A549 (cell line): ENCODE data around the gene LGR5. TPM values are rescaled to one million over a fixed set of nuclear protein-coding genes. Genes with fewer than 3 reads are reported as not detected.

Experiments
- ATAC-seq, 2 experiments: fragments of 200-7000 bp in 1 of 2; fragments of >200 bp in 1 of 2; cut with Nextera tagmentation in 1 of 2; cut with Tn5 transposase in 1 of 2; 3 replicates each; pipeline versions ENCODE4 v1.8.0 to v1.9.1; 2018 to 2020; ENCODE audit warnings: mild to moderate bottlenecking in 1 of 2, moderate library complexity in 1 of 2
- CTCF ChIA-PET: fragments of 300-600 bp; sonication (Branson Sonifier 250); formaldehyde crosslinking; extraction: SDS; loops from one replicate; lab custom pipeline; 2021; ENCODE audit warnings: antibody characterized with exemption, inconsistent platforms; lab: Yijun Ruan, JAX
- POLR2A ChIA-PET: fragments of 350-600 bp; formaldehyde crosslinking; extraction: SDS; loops from one replicate; lab custom pipeline; 2021; ENCODE audit warnings: antibody characterized with exemption, inconsistent platforms; lab: Yijun Ruan, JAX
- DNase-seq, 2 experiments: peaks; one replicate each; pipeline versions ENCODE4 v3.0.0 to v3.0.0-alpha.2; 2011 to 2016; ENCODE audit warnings: low read depth in 1 of 2, low spot score in 1 of 2
- FAIRE-seq: peaks from 2 replicates; lab custom pipeline; 2011; peaks lifted over from hg19 to GRCh38; lab: Jason Lieb, UNC
- H3K27ac ChIP-seq, 2 experiments: fragments of >200 bp; sonication (Bioruptor Twin); formaldehyde crosslinking; 3 replicates each; pipeline ENCODE4 v1.5.1; 2016 to 2017
- H3K4me1 ChIP-seq: fragments of >200 bp; sonication (Bioruptor Twin); formaldehyde crosslinking; 3 replicates; pipeline ENCODE4 v1.6.1; 2016
- H3K4me2 ChIP-seq: fragments of >200 bp; sonication (Bioruptor Twin); formaldehyde crosslinking; 3 replicates; pipeline ENCODE4 v1.6.1; 2016
- H3K4me3 ChIP-seq: fragments of >200 bp; sonication (Bioruptor Twin); formaldehyde crosslinking; 3 replicates; pipeline ENCODE4 v1.5.1; 2016
- H3K9me3 ChIP-seq: fragments of >200 bp; sonication (Bioruptor Twin); formaldehyde crosslinking; 3 replicates; pipeline ENCODE4 v1.6.1; 2016
- BHLHE40 ChIP-seq: IDR thresholded peaks from 2 replicates; pipeline ENCODE4 v1.6.1; 2012; ENCODE audit warnings: low read depth, low read length, inconsistent platforms
- CBX8 ChIP-seq: fragments of 200-600 bp; sonication (generic); IDR thresholded peaks from 2 replicates; pipeline ENCODE4 v1.6.1; 2016
- CHD2 ChIP-seq: fragments of 150-350 bp; IDR thresholded peaks from 2 replicates; pipeline ENCODE4 v1.6.1; 2014; ENCODE audit warnings: low read length; ENCODE audit not compliant: partially characterized antibody
- EHMT2 ChIP-seq: fragments of 200-600 bp; sonication (generic); IDR thresholded peaks from 2 replicates; pipeline ENCODE4 v1.6.1; 2016; ENCODE audit warnings: antibody characterized with exemption, low read depth, mild to moderate bottlenecking, moderate library complexity
- ELK1 ChIP-seq: fragments of 150-350 bp; IDR thresholded peaks from 2 replicates; pipeline ENCODE4 v1.6.1; 2014; ENCODE audit warnings: low read depth, mild to moderate bottlenecking, low read length
- ESRRA ChIP-seq: fragments of 150-350 bp; IDR thresholded peaks from 2 replicates; pipeline ENCODE4 v1.6.1; 2014; ENCODE audit warnings: mild to moderate bottlenecking, low read length, borderline replicate concordance
- FOSB ChIP-seq: fragments of 250-450 bp; sonication (Bioruptor Pico); IDR thresholded peaks from 2 replicates; pipeline ENCODE4 v1.5.0; 2020; ENCODE audit warnings: mild to moderate bottlenecking, moderate library complexity
- FOSL2 ChIP-seq, 2 experiments: fragments of 450-650 bp in 1 of 2; fragments of >200 bp in 1 of 2; sonication (Bioruptor Twin) in 1 of 2; formaldehyde crosslinking; IDR thresholded peaks; 2 replicates each; pipeline versions ENCODE4 v1.5.0 to v1.6.1; 2016 to 2020; ENCODE audit warnings: mild to moderate bottlenecking in 1 of 2, moderate library complexity in 1 of 2
- HEYL ChIP-seq: fragments of 250-450 bp; sonication (Bioruptor Pico); IDR thresholded peaks from 2 replicates; pipeline ENCODE4 v1.8.0; 2021; ENCODE audit warnings: mild to moderate bottlenecking, moderate library complexity
- HMGXB4 ChIP-seq: fragments of 250-450 bp; sonication (Bioruptor Pico); IDR thresholded peaks from 2 replicates; pipeline ENCODE4 v1.5.0; 2021; ENCODE audit warnings: mild to moderate bottlenecking, moderate library complexity, borderline replicate concordance
- HOXA7 ChIP-seq: fragments of 250-450 bp; sonication (Bioruptor Pico); IDR thresholded peaks from 2 replicates; pipeline ENCODE4 v1.5.0; 2020; ENCODE audit warnings: mild to moderate bottlenecking, moderate library complexity
- MAX ChIP-seq: IDR thresholded peaks from 2 replicates; pipeline ENCODE4 v1.6.1; 2012
- MAZ ChIP-seq: fragments of 150-350 bp; IDR thresholded peaks from 2 replicates; pipeline ENCODE4 v1.6.1; 2014; ENCODE audit warnings: antibody characterized with exemption, low read depth, low read length, borderline replicate concordance
- PHF8 ChIP-seq: fragments of 200-600 bp; sonication (generic); IDR thresholded peaks from 2 replicates; pipeline ENCODE4 v1.6.1; 2016; ENCODE audit warnings: low read depth, mild to moderate bottlenecking, antibody characterized with exemption, moderate library complexity, borderline replicate concordance
- POLR2AphosphoS2 ChIP-seq: conservative IDR thresholded peaks from 2 replicates; pipeline ENCODE4 v1.6.1; 2012; ENCODE audit warnings: low read length, improper control_type of control experiment, inconsistent platforms
- RAD21 ChIP-seq, 2 experiments: fragments of >200 bp in 1 of 2; sonication (Bioruptor Twin) in 1 of 2; formaldehyde crosslinking in 1 of 2; IDR thresholded peaks in 1 of 2; conservative IDR thresholded peaks in 1 of 2; 2 replicates in 1 of 2; 3 replicates in 1 of 2; pipeline ENCODE4 v1.6.1; 2012 to 2018; ENCODE audit warnings: inconsistent platforms in 1 of 2
- RARB ChIP-seq: fragments of 250-450 bp; sonication (Bioruptor Pico); IDR thresholded peaks from 2 replicates; pipeline ENCODE4 v1.8.0; 2021; ENCODE audit warnings: mild to moderate bottlenecking, moderate library complexity
- SMC3 ChIP-seq: fragments of >200 bp; sonication (Bioruptor Twin); formaldehyde crosslinking; IDR thresholded peaks from 3 replicates; pipeline ENCODE4 v1.6.1; 2018; ENCODE audit warnings: inconsistent platforms
- TP53 ChIP-seq: fragments of 250-450 bp; sonication (Bioruptor Pico); IDR thresholded peaks from 2 replicates; pipeline ENCODE4 v1.5.0; 2021; ENCODE audit warnings: mild to moderate bottlenecking, moderate library complexity
- ZNF302 ChIP-seq: fragments of 250-450 bp; sonication (Bioruptor Pico); IDR thresholded peaks from 2 replicates; pipeline ENCODE4 v1.9.0; 2021; ENCODE audit warnings: inconsistent platforms, mild to moderate bottlenecking, moderate library complexity
- ZSCAN20 ChIP-seq: fragments of 250-450 bp; sonication (Bioruptor Pico); IDR thresholded peaks from 2 replicates; pipeline ENCODE4 v1.8.0; 2022; ENCODE audit warnings: mild to moderate bottlenecking, moderate library complexity
- WGBS: methylation state at CpG from one replicate; pipeline ENCODE4 v1.1.6; 2017; ENCODE audit errors: missing lambda C conversion rate; 5-methylcytosine and 5-hydroxymethylcytosine counted together
- polyA plus RNA-seq, 4 experiments: library from polyadenylated mRNA; depleted of rRNA in 3 of 4; stranded (reverse); fragments of >200 nt; fragmentation: RNase III in 1 of 4; extraction: RNeasy Plus Mini Kit Qiagen cat#74134 plus additional on column Dnase treatment in 1 of 4; gene quantifications; 2 replicates in 3 of 4; 3 replicates in 1 of 4; pipeline ENCODE4 v1.2.3, GENCODE V29; 2011 to 2017
- TF ChIP-seq, protein P1 (sequence below): fragments of 450-650 bp; IDR thresholded peaks from 2 replicates; pipeline ENCODE4 v1.6.1; 2014; ENCODE audit warnings: antibody characterized with exemption
- TF ChIP-seq, protein P2 (sequence below): fragments of 250-450 bp; sonication (Bioruptor Pico); IDR thresholded peaks from 2 replicates; pipeline ENCODE4 v1.5.0; 2020; ENCODE audit warnings: low read depth, mild to moderate bottlenecking, moderate library complexity
- TF ChIP-seq, protein P3 (sequence below): IDR thresholded peaks from 2 replicates; pipeline ENCODE4 v1.6.1; 2012; ENCODE audit warnings: low read depth, borderline replicate concordance

Gene LGR5
- polyA plus RNA-seq, 2 of the 4 experiments (the other 2 are of a cell fraction): not detected

DNA sequence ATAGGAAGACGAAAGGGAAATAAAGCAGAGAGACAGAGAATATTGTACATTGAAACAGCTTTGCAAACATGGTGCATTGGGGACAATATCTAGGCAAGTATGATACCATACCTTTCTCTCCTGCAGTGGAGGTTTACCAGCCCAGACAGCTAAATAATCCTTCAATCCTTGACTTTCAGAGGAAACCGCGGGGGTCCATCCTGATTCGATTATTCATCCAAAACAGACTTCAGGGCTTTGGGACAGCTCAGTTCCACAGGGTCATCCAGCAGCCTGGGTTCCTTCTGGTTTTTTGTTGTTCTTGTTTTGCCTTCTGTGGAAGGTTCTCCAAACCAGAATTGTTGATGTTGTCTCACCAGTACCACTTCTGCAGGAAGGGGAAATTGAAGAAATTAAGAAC lies 81.5 kb downstream of the LGR5 start:
- DNase-seq (no peak), ATAC-seq (no peak), FAIRE-seq (no peak)
- Histone ChIP-seq H3K9me3 (no peaks in the 10 kb centered on the region), H3K4me2 (no peak overlapping the region), H3K27ac (no peak overlapping the region), H3K4me3 (no peak overlapping the region), H3K4me1 (no peaks in the 10 kb centered on the region)
- ChIA-PET CTCF (interaction anchor here (0.9 kb wide), 1 partner anchor 129 kb away, joined by 3 read pairs; no protein-coding TSS in a partner anchor), POLR2A (no interaction called here)
- WGBS: 5% methylated on average over 4 of the region's 4 CpGs
- TF ChIP-seq ZNF302 (CRISPR knock-in tag) (no peak), ELK1 (no peak), MAZ (no peak), HEYL (no peak), EHMT2 (no peak), FOSL2 (IDR thresholded peaks at IDR 0.05) (no peak), FOSL2 (CRISPR knock-in tag; IDR thresholded peaks at IDR 0.05) (no peak), CHD2 (no peak), ZSCAN20 (CRISPR knock-in tag) (no peak), HMGXB4 (CRISPR knock-in tag) (no peak), FOSB (CRISPR knock-in tag) (no peak), SMC3 (no peak), CBX8 (no peak), TP53 (CRISPR knock-in tag) (no peak), RAD21 (conservative IDR thresholded peaks at IDR 0.05 in 1 of 2, IDR thresholded peaks at IDR 0.05 in 1 of 2) (no peak), RARB (CRISPR knock-in tag) (no peak), ESRRA (no peak), HOXA7 (no peak)
- TF ChIP-seq, protein P1, sequence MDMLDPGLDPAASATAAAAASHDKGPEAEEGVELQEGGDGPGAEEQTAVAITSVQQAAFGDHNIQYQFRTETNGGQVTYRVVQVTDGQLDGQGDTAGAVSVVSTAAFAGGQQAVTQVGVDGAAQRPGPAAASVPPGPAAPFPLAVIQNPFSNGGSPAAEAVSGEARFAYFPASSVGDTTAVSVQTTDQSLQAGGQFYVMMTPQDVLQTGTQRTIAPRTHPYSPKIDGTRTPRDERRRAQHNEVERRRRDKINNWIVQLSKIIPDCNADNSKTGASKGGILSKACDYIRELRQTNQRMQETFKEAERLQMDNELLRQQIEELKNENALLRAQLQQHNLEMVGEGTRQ: no peak

- FAIRE-seq: peak; percentile 18
- Histone ChIP-seq H3K9me3 (no peaks in the 10 kb centered on the region), H3K4me1 (no peaks in the 10 kb centered on the region), H3K4me3 (no peak overlapping the region), H3K27ac (no peak overlapping the region), H3K4me2 (no peak overlapping the region)
- ATAC-seq: no peak
- no peak for DNase-seq
- CTCF ChIA-PET: no interaction called here
- POLR2A ChIA-PET: no interaction called here
- no peak for TF ChIP-seq POLR2AphosphoS2
- TF ChIP-seq CBX8: no peak
- no peak for TF ChIP-seq PHF8
- TF ChIP-seq HOXA7: no peak
- TF ChIP-seq ZNF302 (CRISPR knock-in tag): no peak
- TF ChIP-seq, protein P2, sequence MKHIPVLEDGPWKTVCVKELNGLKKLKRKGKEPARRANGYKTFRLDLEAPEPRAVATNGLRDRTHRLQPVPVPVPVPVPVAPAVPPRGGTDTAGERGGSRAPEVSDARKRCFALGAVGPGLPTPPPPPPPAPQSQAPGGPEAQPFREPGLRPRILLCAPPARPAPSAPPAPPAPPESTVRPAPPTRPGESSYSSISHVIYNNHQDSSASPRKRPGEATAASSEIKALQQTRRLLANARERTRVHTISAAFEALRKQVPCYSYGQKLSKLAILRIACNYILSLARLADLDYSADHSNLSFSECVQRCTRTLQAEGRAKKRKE: no peak
- TF ChIP-seq BHLHE40: no peak
- TF ChIP-seq, protein P3, sequence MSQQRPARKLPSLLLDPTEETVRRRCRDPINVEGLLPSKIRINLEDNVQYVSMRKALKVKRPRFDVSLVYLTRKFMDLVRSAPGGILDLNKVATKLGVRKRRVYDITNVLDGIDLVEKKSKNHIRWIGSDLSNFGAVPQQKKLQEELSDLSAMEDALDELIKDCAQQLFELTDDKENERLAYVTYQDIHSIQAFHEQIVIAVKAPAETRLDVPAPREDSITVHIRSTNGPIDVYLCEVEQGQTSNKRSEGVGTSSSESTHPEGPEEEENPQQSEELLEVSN: no peak
- no peak for TF ChIP-seq MAX
- no peak for TF ChIP-seq MAZ
- 33% methylated on average over 2 of the region's 2 CpGs for WGBS
Measured at GRCh38 chr12:71524626-71525025, 85.0 kb downstream of the LGR5 start.
